GM19035 (cell line): ENCODE measurements around the gene LONP2.
"Not testable (repeated sequence)": the region's sequence is repeated elsewhere in the genome, so short reads cannot be mapped to it uniquely, and the experiment has no call there.

Experiments used
- ATAC-seq: cut with Tn5 transposase; IDR thresholded peaks from one replicate; pipeline ENCODE4 v1.9.1; 2021; ENCODE audit not compliant: unreplicated experiment

The LONP2 gene

GRCh38 chr16:48365025-48365600, 121.0 kb downstream of the LONP2 start:
- no peak for ATAC-seq

- peak; percentile 91 for ATAC-seq
Observed at GRCh38 chr16:48365601-48366164, 121.6 kb downstream of the LONP2 start.

GRCh38 chr16:48366165-48367093, 122.3 kb downstream of the LONP2 start:
- ATAC-seq: peak; percentile 61

GRCh38 chr16:48367441-48368049, 123.4 kb downstream of the LONP2 start:
- ATAC-seq: no peak

- no peak for ATAC-seq
Observed at GRCh38 chr16:48369765-48370164, 125.7 kb downstream of the LONP2 start.

- no peak for ATAC-seq
Observed at GRCh38 chr16:48370229-48370628, 126.1 kb downstream of the LONP2 start.

- ATAC-seq: not testable (repeated sequence)
Observed at GRCh38 chr16:48370668-48371392, 126.7 kb downstream of the LONP2 start.

- no peak for ATAC-seq
Observed at GRCh38 chr16:48371393-48371780, 127.3 kb downstream of the LONP2 start.

GRCh38 chr16:48372744-48373143, 128.6 kb downstream of the LONP2 start:
- ATAC-seq: no peak

GRCh38 chr16:48373258-48374029, 129.3 kb downstream of the LONP2 start:
- no peak for ATAC-seq

GRCh38 chr16:48374255-48374654, 130.2 kb downstream of the LONP2 start:
- no peak for ATAC-seq

GRCh38 chr16:48377301-48377700, 133.2 kb downstream of the LONP2 start:
- ATAC-seq: not testable (repeated sequence)

GRCh38 chr16:48378276-48378675, 134.2 kb downstream of the LONP2 start:
- no peak for ATAC-seq

GRCh38 chr16:48378836-48379235, 134.7 kb downstream of the LONP2 start:
- no peak for ATAC-seq

- no peak for ATAC-seq
Observed at GRCh38 chr16:48381201-48381600, 137.1 kb downstream of the LONP2 start.

- ATAC-seq: no peak
Observed at GRCh38 chr16:48382131-48382530, 138.0 kb downstream of the LONP2 start.

- ATAC-seq: no peak
Observed at GRCh38 chr16:48383009-48383876, 139.1 kb downstream of the LONP2 start.

- no peak for ATAC-seq
Observed at GRCh38 chr16:48383877-48384519, 139.9 kb downstream of the LONP2 start.
